ENCODE data around the gene ASPHD2. TPM values are rescaled to one million over a fixed set of nuclear protein-coding genes. Genes with fewer than 3 reads are reported as not detected.

The ASPHD2 gene
- total RNA-seq, 2 experiments from 2014 or later, result 10.2 to 10.5 TPM

DNA sequence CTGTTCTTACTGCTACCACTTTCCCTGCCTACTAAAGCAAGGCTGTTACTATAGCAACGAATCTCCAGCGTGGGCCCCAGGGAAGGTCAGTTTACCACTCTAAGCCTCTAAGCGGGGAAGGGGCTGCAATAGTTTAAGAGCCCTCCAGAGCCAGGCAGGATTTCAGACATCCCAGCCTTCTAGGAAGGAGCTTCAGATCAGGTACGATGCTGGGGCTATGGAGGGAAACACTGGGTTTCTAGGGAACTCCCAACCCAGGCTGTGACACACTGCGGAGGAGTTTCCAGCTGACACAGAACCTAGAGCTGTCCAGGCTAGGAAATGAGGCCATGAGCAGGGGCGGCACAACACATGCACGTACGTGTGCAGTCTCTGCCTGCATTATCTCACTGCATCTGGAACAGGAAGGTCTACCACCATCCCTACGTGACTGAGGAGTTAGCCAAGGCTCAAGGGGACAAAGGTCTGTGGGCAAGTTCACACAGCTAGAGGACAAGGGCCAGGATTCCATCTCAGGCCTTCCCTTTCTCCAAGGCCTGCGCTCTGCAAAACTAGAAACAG, 34.1 kb downstream of the ASPHD2 start:
- intact Hi-C loops (cut with DNase I, micrococcal nuclease), result no loop called here
- no peak for ATAC-seq
- no peaks in the 10 kb centered on the region for H3K9me3 Mint-ChIP-seq (ENCODE audit: low read depth)
- no peak overlapping the region for H3K27ac Mint-ChIP-seq
- H3K4me3 Mint-ChIP-seq, result no peak overlapping the region
- DNase-seq, result no peak
- H3K36me3 Mint-ChIP-seq (ENCODE audit: low read depth), result peaks cover 48% of the 10 kb centered on the region
- POLR2A ChIA-PET, result no interaction called here
- H3K27me3 Mint-ChIP-seq, result no peaks in the 10 kb centered on the region
- H3K4me1 Mint-ChIP-seq, result no peaks in the 10 kb centered on the region
- CTCF ChIA-PET, result interaction anchor here (1.9 to 4.4 kb wide), 3 partner anchors 66 to 97 kb away, joined by 7 to 38 read pairs (median 36); no protein-coding TSS in a partner anchor

DNA sequence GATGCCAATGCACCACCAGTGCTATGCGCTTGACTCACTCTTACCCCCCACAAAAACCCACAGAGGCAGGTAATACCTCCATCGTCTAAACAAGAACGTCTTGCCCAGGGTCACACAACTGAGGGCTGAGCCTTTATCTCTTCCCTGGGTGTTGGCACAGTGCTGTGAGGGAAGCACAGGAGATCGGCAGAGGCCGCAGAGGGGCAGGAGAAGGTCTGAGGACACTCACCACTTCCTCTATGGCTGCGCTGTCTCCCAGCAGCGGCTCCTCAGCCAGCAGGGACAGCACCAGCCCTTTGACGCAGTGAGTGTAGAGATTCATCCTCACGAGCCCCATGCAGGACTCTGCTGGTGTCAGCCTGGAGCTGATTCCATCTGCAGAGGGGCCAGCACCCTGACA, 34.6 kb downstream of the ASPHD2 start:
- Mint-ChIP-seq H3K9me3 (ENCODE audit: low read depth) (no peaks in the 10 kb centered on the region), H3K27me3 (no peaks in the 10 kb centered on the region), H3K4me3 (no peak overlapping the region), H3K4me1 (no peaks in the 10 kb centered on the region), H3K27ac (no peak overlapping the region), H3K36me3 (ENCODE audit: low read depth) (peaks cover 50% of the 10 kb centered on the region)
- no peak for ATAC-seq
- ChIA-PET POLR2A (no interaction called here), CTCF (no interaction called here)
- DNase-seq, result no peak
- intact Hi-C loops (cut with DNase I, micrococcal nuclease), result no loop called here

DNA sequence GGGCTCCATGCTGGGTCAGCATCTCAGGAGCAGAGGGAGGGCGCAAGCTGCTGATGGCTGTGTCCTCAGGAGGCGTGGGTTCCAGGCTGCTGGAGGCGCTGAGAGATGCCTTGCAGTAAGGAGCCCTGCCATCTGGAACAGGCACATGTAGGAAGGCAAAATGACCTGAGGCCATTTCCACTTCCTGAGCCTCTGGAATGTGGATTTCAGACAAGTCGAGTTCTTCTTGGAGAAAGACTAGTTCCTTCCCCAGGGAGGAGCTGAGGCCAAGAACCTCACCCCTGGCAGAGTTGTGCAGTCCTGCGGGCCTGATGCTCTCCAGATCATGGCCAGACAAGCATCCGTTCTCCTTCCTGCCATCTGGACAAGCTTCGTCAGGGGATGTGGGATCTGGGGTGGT, 35.3 kb downstream of the ASPHD2 start:
- ATAC-seq, result no peak
- intact Hi-C loops (cut with DNase I, micrococcal nuclease), result no loop called here
- Mint-ChIP-seq H3K9me3 (ENCODE audit: low read depth) (no peaks in the 10 kb centered on the region), H3K4me3 (no peak overlapping the region), H3K27ac (no peak overlapping the region), H3K36me3 (ENCODE audit: low read depth) (peaks cover 56% of the 10 kb centered on the region), H3K4me1 (no peaks in the 10 kb centered on the region), H3K27me3 (no peaks in the 10 kb centered on the region)
- ChIA-PET CTCF (interaction anchor here (0.6 kb wide), 1 partner anchor 178 kb away, joined by 3 read pairs; no protein-coding TSS in a partner anchor), POLR2A (no interaction called here)
- DNase-seq, result no peak

DNA sequence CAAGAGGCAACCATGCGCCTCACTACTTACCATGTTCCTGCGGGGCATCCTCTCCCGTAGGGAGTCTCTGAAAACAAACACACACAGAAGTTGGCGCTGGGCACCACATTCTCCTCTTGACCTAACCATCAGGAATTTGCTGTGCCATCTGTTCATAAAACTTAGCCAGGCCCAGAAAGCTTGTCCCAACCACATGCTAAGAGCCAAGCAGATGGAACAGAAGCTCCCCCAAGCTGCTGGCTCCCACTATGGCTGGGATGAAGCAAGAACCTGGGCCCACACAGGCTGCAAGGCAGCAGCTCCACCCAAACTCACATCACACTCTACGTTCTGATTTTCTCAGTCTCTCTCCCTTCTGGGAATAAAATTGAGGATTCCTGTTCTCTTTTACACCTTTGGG, 37.1 kb downstream of the ASPHD2 start:
- Mint-ChIP-seq H3K36me3 (ENCODE audit: low read depth) (peaks cover 60% of the 10 kb centered on the region), H3K27ac (no peak overlapping the region), H3K9me3 (ENCODE audit: low read depth) (no peaks in the 10 kb centered on the region), H3K27me3 (no peaks in the 10 kb centered on the region), H3K4me3 (no peak overlapping the region), H3K4me1 (no peaks in the 10 kb centered on the region)
- intact Hi-C loops (cut with DNase I, micrococcal nuclease), result no loop called here
- DNase-seq (no peak), ATAC-seq (no peak)
- POLR2A ChIA-PET, result no interaction called here
- CTCF ChIA-PET, result interaction anchor here (1.2 to 1.5 kb wide), 2 partner anchors 15 to 72 kb away, joined by 3 read pairs; no protein-coding TSS in a partner anchor

DNA sequence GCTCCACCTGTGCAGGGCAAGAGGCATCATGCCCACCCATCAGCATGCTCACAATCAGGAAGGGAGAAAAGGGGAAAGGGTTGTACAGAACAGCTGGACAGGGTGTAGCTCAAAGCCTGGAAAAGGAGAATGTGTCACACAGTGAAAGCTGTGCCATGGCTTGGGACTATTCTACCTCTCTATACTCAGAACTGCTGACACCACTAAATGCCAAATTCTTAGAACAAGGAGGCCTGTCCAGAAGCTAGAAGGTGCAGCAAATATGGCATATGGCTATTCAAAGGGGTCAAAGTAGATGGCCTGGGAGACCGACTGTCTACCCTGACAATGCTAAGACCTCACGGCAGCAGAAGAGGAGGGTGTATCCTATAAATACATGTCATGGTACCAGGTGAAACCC, 41.7 kb downstream of the ASPHD2 start:
- Mint-ChIP-seq H3K9me3 (ENCODE audit: low read depth) (no peaks in the 10 kb centered on the region), H3K27me3 (no peaks in the 10 kb centered on the region), H3K4me3 (no peak overlapping the region), H3K4me1 (peaks cover 5% of the 10 kb centered on the region), H3K36me3 (ENCODE audit: low read depth) (peaks cover 59% of the 10 kb centered on the region), H3K27ac (no peak overlapping the region)
- no peak for ATAC-seq
- intact Hi-C loops (cut with DNase I, micrococcal nuclease), result no loop called here
- CTCF ChIA-PET, result no interaction called here
- POLR2A ChIA-PET, result no interaction called here
- DNase-seq, result no peak

DNA sequence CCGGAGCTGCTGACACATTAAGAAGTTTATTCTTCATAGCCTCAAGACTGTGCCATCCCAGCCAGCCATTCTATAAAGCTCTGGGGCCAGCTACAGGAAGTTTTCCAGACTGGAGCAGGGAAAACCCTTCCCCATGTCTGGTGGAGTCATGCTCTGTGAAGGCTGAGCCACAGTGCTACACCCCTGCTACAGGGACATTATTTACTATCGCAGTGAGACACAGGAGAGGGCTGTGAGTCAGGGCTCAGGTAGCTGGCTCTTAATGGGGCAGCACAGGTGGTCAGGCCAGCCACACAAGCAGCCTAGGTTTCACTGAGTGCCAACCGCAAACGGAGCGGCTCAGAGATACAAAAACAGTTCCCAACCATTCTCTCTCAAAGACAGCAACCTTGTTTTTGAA, 42.5 kb downstream of the ASPHD2 start:
- Mint-ChIP-seq H3K4me3 (no peak overlapping the region), H3K36me3 (ENCODE audit: low read depth) (peaks cover 58% of the 10 kb centered on the region), H3K27ac (no peak overlapping the region), H3K4me1 (peaks cover 6% of the 10 kb centered on the region), H3K27me3 (no peaks in the 10 kb centered on the region), H3K9me3 (ENCODE audit: low read depth) (no peaks in the 10 kb centered on the region)
- DNase-seq (no peak), ATAC-seq (no peak)
- CTCF ChIA-PET, result interaction anchor here (1.3 kb wide), 1 partner anchor 10 kb away, joined by 4 read pairs; no protein-coding TSS in a partner anchor
- intact Hi-C loops (cut with DNase I, micrococcal nuclease), result no loop called here
- POLR2A ChIA-PET, result no interaction called here

DNA sequence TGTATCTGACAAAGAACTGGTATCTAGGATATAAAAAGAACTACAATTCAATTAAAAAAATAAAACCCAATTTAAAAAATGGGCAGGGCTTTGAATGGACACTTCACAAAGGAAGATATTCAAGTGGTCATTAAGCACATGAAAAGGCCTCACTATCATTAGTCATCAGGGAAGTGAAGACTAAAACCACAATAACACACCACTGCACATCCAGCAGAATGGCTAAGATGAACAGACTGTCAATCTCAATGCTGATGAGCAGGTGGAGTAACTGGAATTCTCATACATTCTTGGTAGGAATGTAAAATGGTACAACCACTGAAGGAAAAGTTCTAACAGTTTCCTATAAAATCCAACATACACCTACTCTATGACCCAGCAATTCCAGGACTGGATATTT, 45.6 kb downstream of the ASPHD2 start:
- Mint-ChIP-seq H3K27me3 (no peaks in the 10 kb centered on the region), H3K4me1 (peaks cover 32% of the 10 kb centered on the region), H3K36me3 (ENCODE audit: low read depth) (peaks cover 62% of the 10 kb centered on the region), H3K4me3 (no peak overlapping the region), H3K27ac (peak overlapping the region; percentile 35), H3K9me3 (ENCODE audit: low read depth) (no peaks in the 10 kb centered on the region)
- POLR2A ChIA-PET, result no interaction called here
- intact Hi-C loops (cut with DNase I, micrococcal nuclease), result no loop called here
- CTCF ChIA-PET, result interaction anchor here (0.9 to 1.2 kb wide), 3 partner anchors 14 to 22 kb away, joined by 3 to 4 read pairs (median 4); no protein-coding TSS in a partner anchor
- no peak for DNase-seq
- ATAC-seq, result no peak

DNA sequence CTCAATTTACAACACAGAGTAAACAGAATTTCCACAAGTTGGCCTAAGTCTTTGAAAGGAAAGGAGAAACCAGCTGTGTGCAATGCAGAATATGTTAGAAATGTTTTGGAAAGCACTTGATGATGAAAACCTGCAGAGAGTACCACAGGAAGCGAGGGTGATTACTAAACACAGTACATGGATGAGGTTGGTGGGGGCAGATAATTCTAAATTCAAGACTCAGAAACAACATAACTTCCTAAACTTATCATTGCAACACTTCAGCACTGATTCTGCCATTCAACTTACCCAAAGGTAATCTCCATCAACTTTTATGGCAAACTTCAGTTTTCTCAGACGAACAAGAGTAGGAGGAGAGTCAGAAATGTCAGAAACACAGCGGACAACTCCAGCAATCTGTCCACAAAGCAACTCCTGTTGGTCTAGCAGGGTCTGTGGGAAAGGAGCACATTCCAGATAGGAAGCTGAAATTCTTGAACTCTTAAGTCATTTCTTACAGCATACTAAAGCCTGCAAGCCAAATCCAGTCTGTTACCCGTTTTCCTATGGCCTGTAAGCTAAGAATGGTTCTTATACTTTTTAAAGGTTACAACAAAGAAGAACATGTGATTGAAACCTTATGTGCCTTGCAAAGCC, 47.8 kb downstream of the ASPHD2 start:
- peaks cover 62% of the 10 kb centered on the region for H3K36me3 Mint-ChIP-seq (ENCODE audit: low read depth)
- ChIA-PET POLR2A (no interaction called here), CTCF (no interaction called here)
- peak overlapping the region; percentile 59 for H3K27ac Mint-ChIP-seq
- H3K27me3 Mint-ChIP-seq, result no peaks in the 10 kb centered on the region
- no peaks in the 10 kb centered on the region for H3K9me3 Mint-ChIP-seq (ENCODE audit: low read depth)
- intact Hi-C loops (cut with DNase I, micrococcal nuclease), result no loop called here
- peaks cover 51% of the 10 kb centered on the region for H3K4me1 Mint-ChIP-seq
- DNase-seq, result no peak
- H3K4me3 Mint-ChIP-seq, result no peak overlapping the region
- ATAC-seq, result peak; percentile 13

DNA sequence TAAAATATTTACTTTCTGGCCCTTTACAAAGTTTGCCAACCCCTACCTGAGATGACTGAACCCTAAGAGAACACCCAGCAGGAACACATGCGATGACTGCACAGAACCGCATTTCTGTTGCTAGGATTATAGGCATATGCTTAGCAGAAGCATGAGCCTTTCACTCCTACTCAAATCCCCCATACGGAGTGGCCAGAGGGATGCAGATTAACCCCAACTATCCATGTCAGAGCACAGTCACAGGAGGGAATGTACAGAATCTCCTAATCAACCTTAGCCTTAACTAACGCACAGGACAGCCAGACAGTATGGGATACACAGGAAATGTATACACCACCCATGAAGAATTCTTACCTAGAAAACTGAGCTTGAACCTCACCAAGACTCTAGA, 48.3 kb downstream of the ASPHD2 start:
- Mint-ChIP-seq H3K27me3 (no peaks in the 10 kb centered on the region), H3K4me1 (peaks cover 56% of the 10 kb centered on the region), H3K4me3 (no peak overlapping the region), H3K27ac (no peak overlapping the region), H3K36me3 (ENCODE audit: low read depth) (peaks cover 58% of the 10 kb centered on the region), H3K9me3 (ENCODE audit: low read depth) (no peaks in the 10 kb centered on the region)
- ATAC-seq, result no peak
- CTCF ChIA-PET, result no interaction called here
- POLR2A ChIA-PET, result no interaction called here
- DNase-seq, result no peak
- intact Hi-C loops (cut with DNase I, micrococcal nuclease), result no loop called here

DNA sequence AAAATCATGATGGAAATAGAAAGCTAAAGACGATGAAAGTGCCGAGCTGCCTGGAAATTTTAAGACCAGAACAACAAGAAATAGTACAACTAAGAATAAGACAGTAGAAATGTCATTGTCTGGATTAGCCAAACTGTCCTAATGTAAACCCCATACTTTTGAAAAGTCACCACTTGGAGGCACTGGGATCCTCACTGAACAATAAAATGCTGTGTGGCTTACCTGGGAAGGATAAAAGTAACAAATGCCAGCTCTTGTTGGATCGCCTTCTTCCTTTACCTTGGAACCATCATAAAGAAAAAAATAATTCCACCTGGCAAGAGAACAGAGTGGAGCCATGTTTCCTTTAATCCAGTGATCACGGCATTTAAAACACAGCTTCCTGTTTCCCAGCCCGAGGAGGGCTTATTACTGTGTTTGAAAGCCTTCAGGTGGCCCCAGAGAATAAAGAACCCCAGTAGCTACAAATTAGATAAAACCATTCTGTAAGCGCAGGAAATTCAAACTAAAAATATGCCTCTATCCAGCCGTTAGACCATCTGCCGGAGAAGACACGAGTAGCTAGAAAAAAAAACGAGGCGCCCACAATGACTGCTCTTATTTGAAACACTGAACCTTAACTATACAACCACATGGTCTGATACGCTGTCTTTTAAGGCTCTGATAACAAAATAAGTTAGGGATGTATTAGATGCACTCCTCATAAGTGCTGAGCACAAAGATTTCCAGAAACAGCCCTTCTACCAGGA, 50.2 kb downstream of the ASPHD2 start:
- ATAC-seq, result no peak
- Mint-ChIP-seq H3K36me3 (ENCODE audit: low read depth) (peaks cover 47% of the 10 kb centered on the region), H3K9me3 (ENCODE audit: low read depth) (no peaks in the 10 kb centered on the region), H3K27ac (peak overlapping the region; percentile 75), H3K27me3 (no peaks in the 10 kb centered on the region), H3K4me1 (peaks cover 63% of the 10 kb centered on the region), H3K4me3 (peak overlapping the region; percentile 69)
- no peak for DNase-seq
- POLR2A ChIA-PET, result interaction anchor here (1.2 kb wide), 1 partner anchor 194 kb away, joined by 3 read pairs; no protein-coding TSS in a partner anchor
- intact Hi-C loops (cut with DNase I, micrococcal nuclease), result no loop called here
- CTCF ChIA-PET, result interaction anchor here (0.5 to 1.6 kb wide), 11 partner anchors 12 to 194 kb away, joined by 3 to 5 read pairs (median 3); no protein-coding TSS in a partner anchor

DNA sequence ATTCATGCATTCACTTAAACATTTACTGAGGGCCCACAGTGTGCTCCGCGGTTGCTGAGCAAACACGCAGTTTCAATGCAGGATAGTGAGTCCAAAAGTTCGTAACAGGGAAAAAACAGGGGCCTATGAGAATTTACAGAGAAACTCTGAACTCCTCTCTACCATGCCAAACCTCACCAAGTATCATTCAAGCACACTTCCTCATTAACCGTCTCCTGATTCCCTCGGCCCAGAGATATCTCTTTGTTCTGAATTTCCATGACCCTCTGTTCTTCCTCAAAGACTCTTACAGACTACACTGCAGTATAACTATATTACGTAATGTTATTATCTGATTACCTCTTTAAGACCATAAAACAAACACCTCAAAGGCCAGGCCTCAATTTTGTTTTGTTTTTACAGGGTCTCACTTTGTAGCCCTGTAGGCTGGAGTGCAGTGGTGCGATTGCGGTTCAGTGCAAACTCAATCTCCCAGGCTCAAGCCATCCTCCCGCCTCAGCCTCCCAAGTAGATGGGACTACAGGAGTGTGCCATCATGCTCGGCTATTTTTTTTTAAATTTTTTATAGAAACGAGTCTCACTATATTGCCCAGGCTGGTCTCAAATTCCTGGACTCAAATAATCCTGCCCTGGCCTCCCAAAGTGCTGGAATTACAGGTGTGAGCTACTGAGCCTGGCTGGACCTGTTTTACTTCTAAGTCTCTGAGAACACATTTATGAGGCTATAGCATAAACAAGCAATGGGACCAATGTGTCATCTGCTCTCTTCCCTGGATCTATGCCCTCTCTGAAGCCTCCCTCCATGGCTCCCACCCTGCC, 50.9 kb downstream of the ASPHD2 start:
- intact Hi-C loops (cut with DNase I, micrococcal nuclease), result no loop called here
- H3K36me3 Mint-ChIP-seq (ENCODE audit: low read depth), result peaks cover 41% of the 10 kb centered on the region
- H3K27me3 Mint-ChIP-seq, result no peaks in the 10 kb centered on the region
- H3K4me3 Mint-ChIP-seq, result peak overlapping the region; percentile 82
- ChIA-PET POLR2A (interaction anchor here (1.2 kb wide), 1 partner anchor 193 kb away, joined by 3 read pairs; no protein-coding TSS in a partner anchor), CTCF (interaction anchor here (0.5 to 5.7 kb wide), 11 partner anchors 13 to 175 kb away, joined by 3 to 27 read pairs (median 3); no protein-coding TSS in a partner anchor)
- DNase-seq (no peak), ATAC-seq (no peak)
- no peaks in the 10 kb centered on the region for H3K9me3 Mint-ChIP-seq (ENCODE audit: low read depth)
- H3K4me1 Mint-ChIP-seq, result peaks cover 63% of the 10 kb centered on the region
- peak overlapping the region; percentile 75 for H3K27ac Mint-ChIP-seq
